Embryonic facial prominence (tissue), 1 donor: Measurements from ENCODE around the gene MGAT2.
"Not testable (repeated sequence)": the region's sequence is repeated elsewhere in the genome, so short reads cannot be mapped to it uniquely, and the experiment has no call there.

ENCODE experiments used
- DNase-seq: peaks from one replicate; pipeline ENCODE4 v3.0.0-alpha.2; 2016; ENCODE audit errors: extremely low spot score

MGAT2 gene

GRCh38 chr14:49612251-49612650 is 8.3 kb upstream of the MGAT2 start:
- no peak for DNase-seq

- DNase-seq = no peak
Observed at GRCh38 chr14:49612671-49613070, 7.9 kb upstream of the MGAT2 start.

- DNase-seq = no peak
Observed at GRCh38 chr14:49614196-49614595, 6.4 kb upstream of the MGAT2 start.

GRCh38 chr14:49615776-49616175 is 4.8 kb upstream of the MGAT2 start:
- no peak for DNase-seq

DNA sequence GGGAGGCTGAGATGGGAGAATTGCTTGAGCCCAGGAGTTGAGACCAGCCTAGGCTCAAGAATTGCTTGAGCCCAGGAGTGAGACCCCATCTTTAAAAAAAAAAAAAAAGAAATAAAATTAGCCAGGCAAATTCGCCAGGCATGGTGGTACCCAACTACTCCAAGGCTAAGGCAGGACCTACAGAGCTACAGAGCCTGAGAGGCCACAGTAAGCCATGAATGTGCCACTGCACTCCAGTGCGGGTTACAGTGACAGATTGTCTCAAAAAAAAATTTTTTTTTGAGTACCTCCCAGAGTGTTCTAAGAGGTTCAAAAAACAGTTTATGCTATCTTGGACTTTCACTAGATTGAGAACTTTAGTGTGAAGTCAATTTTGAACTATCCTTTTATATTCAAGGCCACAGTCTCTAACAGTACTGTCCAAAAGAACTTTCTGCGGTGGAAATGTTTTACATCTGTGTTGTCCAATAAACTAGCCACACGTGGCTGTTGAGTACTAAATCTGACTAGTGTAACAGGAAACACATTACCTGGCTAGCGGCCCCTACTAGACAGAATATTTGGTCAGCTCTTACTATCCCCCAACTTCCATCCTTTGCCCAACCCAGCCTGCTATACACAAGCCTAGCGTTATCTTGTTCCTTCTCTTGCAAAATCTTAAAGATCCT is 2.6 kb upstream of the MGAT2 start:
- no peak for DNase-seq

- not testable (repeated sequence) for DNase-seq
Observed at GRCh38 chr14:49619273-49619672, 1.3 kb upstream of the MGAT2 start.

GRCh38 chr14:49619730-49620129 is 869 bp upstream of the MGAT2 start:
- no peak for DNase-seq

GRCh38 chr14:49621114-49621881 is 699 bp downstream of the MGAT2 start:
- peak; percentile 36 for DNase-seq

GRCh38 chr14:49622022-49622607 is 1.5 kb downstream of the MGAT2 start:
- DNase-seq = no peak

DNA sequence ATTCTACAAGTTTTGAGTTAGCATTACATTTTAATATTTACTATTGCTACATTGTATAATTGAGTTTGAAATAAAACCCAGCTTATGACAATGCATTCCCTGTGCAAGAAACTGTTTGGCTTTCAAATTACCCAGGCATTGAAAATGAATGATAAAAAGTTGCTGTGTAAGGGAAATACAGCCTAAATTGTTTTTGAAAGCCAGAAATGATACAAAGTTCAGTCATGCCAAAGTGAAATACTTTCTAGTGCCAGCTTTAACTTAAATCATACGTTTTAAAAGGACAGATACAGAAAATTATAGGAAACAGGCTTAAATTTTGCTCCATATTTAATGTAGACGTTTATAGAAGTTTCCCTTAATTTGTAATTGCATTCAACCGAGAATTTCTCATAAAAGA is 2.8 kb downstream of the MGAT2 start:
- DNase-seq = no peak

GRCh38 chr14:49623941-49624839 is 3.6 kb downstream of the MGAT2 start:
- no peak for DNase-seq

- peak; percentile 90 for DNase-seq
Observed at GRCh38 chr14:49633640-49634546, 13.3 kb downstream of the MGAT2 start.

- peak; percentile 77 for DNase-seq
Observed at GRCh38 chr14:49634547-49635334, 14.1 kb downstream of the MGAT2 start, which contains the start of gene DNAAF2. TSS of gene DNAAF2 (minus strand) at chr14:49635244. CDS start at chr14:49635149, 95 bp downstream.

- DNase-seq = no peak
Observed at GRCh38 chr14:49636866-49637265, 16.3 kb downstream of the MGAT2 start.

DNA sequence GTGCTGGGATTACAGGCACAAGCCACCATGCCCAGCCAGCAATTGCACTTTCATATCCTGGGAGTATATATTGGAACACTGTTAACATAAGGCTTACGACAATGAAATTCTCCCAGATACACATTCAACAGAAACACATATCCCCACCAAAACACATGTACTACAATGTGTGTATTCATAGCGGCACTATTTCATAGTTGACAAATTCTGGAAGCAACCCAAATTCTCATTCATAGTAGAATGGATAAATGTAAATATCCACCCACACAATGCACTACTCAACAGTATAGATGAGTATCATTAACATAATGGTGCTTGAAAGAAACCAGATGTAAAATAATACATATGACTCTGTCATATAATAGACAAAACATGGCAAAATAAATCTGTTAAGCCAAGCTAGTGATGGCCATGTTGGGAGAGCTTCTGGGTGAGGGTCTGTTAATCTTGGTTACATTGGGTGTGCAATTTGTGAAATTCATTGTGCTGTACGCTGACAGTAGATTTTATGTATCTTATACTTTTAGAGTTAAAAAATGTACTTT is 17.0 kb downstream of the MGAT2 start:
- no peak for DNase-seq

DNA sequence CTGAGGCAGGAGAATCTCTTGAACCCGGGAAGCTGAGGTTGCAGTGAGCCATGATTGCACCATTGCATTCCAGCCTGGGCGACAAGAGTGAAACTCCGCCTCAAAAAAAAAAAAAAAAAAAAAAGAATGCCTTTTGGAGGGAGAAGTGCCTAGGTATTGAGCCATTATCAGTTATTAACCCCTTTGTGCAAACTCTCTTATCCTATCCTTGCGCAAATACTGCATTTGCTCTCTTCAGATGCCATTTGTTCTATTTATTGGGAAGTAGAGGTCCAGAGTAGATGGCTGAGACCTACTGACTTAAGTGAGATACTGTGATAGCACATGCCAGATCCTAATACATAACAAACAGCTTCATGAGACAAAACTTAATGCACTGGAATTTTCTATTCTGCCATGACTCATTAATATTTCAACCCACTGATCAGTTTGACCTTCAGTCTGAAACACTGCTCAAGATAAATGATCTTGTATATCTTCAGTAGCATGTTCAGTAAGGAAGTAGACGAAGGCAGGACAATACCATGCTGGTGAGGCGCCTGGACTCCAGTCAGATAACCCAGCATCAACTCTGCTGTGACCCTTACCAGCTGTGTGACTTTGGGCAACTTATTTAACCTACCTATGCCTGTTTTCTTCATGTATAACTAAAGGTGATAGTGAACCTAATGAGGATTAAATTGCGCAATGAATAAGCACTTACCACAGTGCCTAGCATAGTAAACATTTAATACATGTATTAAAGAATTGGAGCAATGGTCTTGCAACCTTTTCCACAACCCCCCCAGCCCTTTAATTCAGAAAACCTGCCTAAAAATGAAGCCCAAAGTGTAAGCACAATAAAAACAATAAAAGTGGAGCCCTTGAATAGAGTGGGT is 20.2 kb downstream of the MGAT2 start:
- no peak for DNase-seq

DNA sequence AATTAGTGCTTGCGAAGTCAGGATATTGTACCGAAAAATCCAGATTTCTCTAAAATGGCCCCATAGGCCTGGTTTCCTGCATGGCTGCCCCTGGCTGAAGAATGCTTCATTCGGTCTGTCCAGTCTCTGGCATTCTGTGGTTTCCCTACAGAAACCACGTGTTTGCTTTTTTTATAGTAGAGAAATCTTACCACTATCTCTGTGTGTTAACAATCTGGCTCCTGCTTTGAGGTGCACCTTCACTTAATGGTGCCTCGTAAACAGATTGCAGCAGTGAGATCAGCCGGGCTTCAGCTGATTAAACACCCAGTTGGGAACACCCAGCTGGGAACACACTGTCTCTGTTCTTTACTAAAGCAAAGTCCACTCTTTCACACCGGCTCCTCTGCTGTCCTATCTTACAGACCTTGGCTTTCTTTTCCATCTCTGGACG is 21.1 kb downstream of the MGAT2 start:
- DNase-seq = no peak

DNA sequence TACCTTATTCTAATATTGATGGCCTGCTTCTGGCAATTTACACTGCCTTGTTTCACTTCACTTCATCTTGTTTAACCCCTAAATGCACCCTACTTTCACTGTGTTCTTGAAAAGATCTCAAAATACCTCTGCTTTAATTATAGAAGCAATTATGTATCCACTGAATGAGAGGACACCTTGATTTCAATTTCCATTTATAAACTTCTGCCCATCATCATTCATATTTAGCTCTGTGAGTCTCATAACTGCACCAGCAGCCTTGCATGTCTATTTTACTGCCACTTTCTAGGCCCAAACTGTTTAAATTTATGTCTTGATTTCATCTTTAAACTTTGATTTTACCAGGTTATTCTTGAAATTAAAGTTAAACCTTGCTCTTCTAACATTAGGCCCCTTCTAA is 21.6 kb downstream of the MGAT2 start:
- no peak for DNase-seq

- DNase-seq = no peak
Observed at GRCh38 chr14:49653508-49653907, 32.9 kb downstream of the MGAT2 start.
